IMR-90 (cell line): ENCODE data around the gene PLEKHH2.

Experiments
- CHD1 ChIP-seq: IDR thresholded peaks from 2 replicates; pipeline ENCODE4 v1.6.1; 2012; ENCODE audit warnings: low read depth, low read length, improper control_type of control experiment
- POLR2A ChIP-seq: IDR thresholded peaks from 2 replicates; pipeline ENCODE4 v1.6.1; 2012; ENCODE audit warnings: mild to moderate bottlenecking, low read depth, low read length
- TF ChIP-seq, protein P1 (sequence below): conservative IDR thresholded peaks from 2 replicates; pipeline ENCODE4 v1.5.1; 2012; ENCODE audit warnings: mild to moderate bottlenecking, low read depth, low read length, improper control_type of control experiment

DNA sequence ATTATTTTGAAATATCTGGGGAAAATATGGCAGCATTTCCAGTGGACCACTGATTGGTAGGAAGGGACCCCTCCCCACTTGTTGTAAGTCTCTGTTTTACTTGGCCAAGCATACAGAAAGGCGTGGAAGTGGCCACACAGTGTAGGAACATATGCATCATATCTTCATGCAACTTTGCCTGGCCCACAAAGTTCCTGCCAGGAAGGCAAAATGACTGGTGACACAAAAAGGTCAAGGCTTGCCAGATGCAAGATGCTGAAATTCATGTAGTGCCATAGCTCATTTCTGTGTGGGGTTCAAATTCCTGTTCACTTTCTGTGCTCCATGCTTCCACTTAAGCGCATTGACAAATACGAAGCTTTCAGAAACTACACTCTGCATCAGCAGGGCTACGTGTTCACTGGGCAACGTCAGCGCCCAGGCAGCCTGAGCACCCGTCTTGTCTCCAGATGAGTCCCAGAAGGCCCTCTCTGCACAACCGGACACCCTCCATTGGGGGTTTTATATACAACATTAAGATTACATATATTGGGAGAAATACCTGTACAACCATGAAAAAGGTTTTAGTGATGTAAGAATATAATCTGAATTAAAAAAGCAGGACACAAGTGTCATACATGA, 140.4 kb downstream of the PLEKHH2 start:
- TF ChIP-seq, protein P1, sequence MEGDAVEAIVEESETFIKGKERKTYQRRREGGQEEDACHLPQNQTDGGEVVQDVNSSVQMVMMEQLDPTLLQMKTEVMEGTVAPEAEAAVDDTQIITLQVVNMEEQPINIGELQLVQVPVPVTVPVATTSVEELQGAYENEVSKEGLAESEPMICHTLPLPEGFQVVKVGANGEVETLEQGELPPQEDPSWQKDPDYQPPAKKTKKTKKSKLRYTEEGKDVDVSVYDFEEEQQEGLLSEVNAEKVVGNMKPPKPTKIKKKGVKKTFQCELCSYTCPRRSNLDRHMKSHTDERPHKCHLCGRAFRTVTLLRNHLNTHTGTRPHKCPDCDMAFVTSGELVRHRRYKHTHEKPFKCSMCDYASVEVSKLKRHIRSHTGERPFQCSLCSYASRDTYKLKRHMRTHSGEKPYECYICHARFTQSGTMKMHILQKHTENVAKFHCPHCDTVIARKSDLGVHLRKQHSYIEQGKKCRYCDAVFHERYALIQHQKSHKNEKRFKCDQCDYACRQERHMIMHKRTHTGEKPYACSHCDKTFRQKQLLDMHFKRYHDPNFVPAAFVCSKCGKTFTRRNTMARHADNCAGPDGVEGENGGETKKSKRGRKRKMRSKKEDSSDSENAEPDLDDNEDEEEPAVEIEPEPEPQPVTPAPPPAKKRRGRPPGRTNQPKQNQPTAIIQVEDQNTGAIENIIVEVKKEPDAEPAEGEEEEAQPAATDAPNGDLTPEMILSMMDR, result no peak
- TF ChIP-seq POLR2A, result no peak
- TF ChIP-seq CHD1, result no peak
